Body of pancreas (tissue), 4 donors: ENCODE measurements around the gene TET3.

Experiments used
- POLR2A ChIP-seq, 3 donors: fragments of 450-650 bp; IDR thresholded peaks; one replicate each; pipeline ENCODE4 v1.6.1; 2016; ENCODE audit warnings: antibody characterized with exemption in 3 of 3, mild to moderate bottlenecking in 2 of 3
- TF ChIP-seq, protein P1 (sequence below), 7 experiments: fragments of 450-650 bp in 4 of 7; fragments of 200-600 bp in 3 of 7; sonication (generic) in 3 of 7; IDR thresholded peaks; one replicate each; pipeline ENCODE4 v1.5.1; 2016 to 2019; ENCODE audit warnings: antibody characterized with exemption in 7 of 7

DNA sequence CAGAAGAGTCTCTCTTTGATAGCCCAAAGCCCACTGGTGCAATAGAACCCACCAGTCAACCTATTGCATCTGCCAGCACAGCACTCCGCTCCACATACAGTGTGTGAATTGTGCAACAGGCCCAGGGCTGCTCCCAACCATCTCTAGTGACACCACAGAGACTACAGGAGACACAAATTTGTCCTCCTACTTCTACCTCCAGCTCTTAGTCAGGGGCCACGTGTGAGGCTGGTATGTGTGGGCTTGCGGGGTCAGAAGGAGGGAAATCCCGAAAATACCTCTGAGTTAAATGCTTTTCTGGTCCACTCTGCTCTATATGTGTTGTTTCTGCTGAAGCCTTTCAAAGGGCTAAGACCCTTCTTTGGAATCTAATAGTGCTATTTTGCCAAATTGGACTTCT, 40.0 kb upstream of the TET3 start:
- TF ChIP-seq POLR2A (IDR thresholded peaks at IDR 0.05), result no peak
- TF ChIP-seq, protein P1, sequence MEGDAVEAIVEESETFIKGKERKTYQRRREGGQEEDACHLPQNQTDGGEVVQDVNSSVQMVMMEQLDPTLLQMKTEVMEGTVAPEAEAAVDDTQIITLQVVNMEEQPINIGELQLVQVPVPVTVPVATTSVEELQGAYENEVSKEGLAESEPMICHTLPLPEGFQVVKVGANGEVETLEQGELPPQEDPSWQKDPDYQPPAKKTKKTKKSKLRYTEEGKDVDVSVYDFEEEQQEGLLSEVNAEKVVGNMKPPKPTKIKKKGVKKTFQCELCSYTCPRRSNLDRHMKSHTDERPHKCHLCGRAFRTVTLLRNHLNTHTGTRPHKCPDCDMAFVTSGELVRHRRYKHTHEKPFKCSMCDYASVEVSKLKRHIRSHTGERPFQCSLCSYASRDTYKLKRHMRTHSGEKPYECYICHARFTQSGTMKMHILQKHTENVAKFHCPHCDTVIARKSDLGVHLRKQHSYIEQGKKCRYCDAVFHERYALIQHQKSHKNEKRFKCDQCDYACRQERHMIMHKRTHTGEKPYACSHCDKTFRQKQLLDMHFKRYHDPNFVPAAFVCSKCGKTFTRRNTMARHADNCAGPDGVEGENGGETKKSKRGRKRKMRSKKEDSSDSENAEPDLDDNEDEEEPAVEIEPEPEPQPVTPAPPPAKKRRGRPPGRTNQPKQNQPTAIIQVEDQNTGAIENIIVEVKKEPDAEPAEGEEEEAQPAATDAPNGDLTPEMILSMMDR (IDR thresholded peaks at IDR 0.05), result no peak
